CD4-positive, alpha-beta T cell treated with Interferon alpha-2 for 1 hour (primary cell): ENCODE data around the gene SMARCC2.
"Not testable (repeated sequence)": the region's sequence is repeated elsewhere in the genome, so short reads cannot be mapped to it uniquely, and the experiment has no call there.

ENCODE experiments used
- DNase-seq, 2 donors: peaks; one replicate each; pipeline ENCODE4 v3.0.0-alpha.2; 2020 to 2022

Gene SMARCC2

GRCh38 chr12:56118688-56119357 lies 70.5 kb downstream of the SMARCC2 start:
- no peak for DNase-seq

- DNase-seq = peak; percentile 99
Observed at GRCh38 chr12:56117778-56118687, 71.2 kb downstream of the SMARCC2 start, which contains the start of gene ZC3H10. Gene ZC3H10 (plus strand): TSS chr12:56118266. CDS start chr12:56120563, 2,297 bp downstream.

DNA sequence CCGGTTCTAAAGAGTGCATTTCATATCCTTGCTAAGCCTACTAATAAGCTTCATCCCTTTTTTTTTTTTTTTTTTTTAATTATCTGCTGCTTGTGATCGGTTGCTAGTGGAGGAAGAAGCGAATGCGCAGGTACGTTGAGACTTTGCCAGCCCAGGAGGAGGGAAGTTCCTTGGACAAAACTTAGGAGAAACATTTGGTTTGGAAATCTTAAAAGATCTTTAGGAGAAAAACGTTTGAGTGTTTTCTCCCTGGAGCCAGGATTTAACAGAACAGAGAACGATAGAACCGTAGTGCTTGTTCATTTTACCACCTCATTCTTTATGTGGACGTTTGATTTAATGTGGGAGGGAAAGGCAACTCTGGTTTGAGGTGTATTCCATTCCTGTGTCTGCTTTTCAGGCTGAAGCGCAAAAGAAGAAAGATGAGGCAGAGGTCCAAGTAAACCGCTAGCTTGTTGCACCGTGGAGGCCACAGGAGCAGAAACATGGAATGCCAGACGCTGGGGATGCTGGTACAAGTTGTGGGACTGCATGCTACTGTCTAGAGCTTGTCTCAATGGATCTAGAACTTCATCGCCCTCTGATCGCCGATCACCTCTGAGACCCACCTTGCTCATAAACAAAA lies 72.1 kb downstream of the SMARCC2 start:
- DNase-seq = not testable (repeated sequence)

GRCh38 chr12:56116267-56117081 lies 72.8 kb downstream of the SMARCC2 start, which contains the start of gene RPL41:
Gene RPL41 (plus strand): TSS chr12:56116633.
- peak; percentile 92 to 96 for DNase-seq

GRCh38 chr12:56115329-56115728 lies 74.0 kb downstream of the SMARCC2 start:
- no peak for DNase-seq

- DNase-seq = no peak
Observed at GRCh38 chr12:56114084-56114483, 75.2 kb downstream of the SMARCC2 start.
